Neural cell (in vitro differentiated cells): ENCODE data around the gene LCP2.

Source experiments
- CTCF ChIP-seq: fragments of 450-650 bp; IDR thresholded peaks from 2 replicates; pipeline ENCODE4 v1.5.1; 2014; ENCODE audit warnings: antibody characterized with exemption, mild to moderate bottlenecking, moderate library complexity; ENCODE audit not compliant: poor library complexity, severe bottlenecking
- EP300 ChIP-seq: fragments of 450-650 bp; conservative IDR thresholded peaks from 2 replicates; pipeline ENCODE4 v1.6.1; 2014; ENCODE audit warnings: antibody characterized with exemption, mild to moderate bottlenecking, moderate library complexity; ENCODE audit not compliant: poor library complexity, severe bottlenecking
- EZH2 ChIP-seq: fragments of 200-600, 300-800 bp; shearing (Covaris generic), sonication (generic); IDR thresholded peaks from 2 replicates; pipeline ENCODE4 v1.6.1; 2014; ENCODE audit warnings: antibody characterized with exemption, low read length, borderline replicate concordance, mild to moderate bottlenecking; ENCODE audit not compliant: insufficient read depth, poor library complexity, severe bottlenecking
- MXI1 ChIP-seq: fragments of 450-650 bp; conservative IDR thresholded peaks from 2 replicates; pipeline ENCODE4 v1.6.1; 2014; ENCODE audit warnings: antibody characterized with exemption, mild to moderate bottlenecking; ENCODE audit not compliant: poor library complexity, severe bottlenecking
- POLR2AphosphoS5 ChIP-seq: IDR thresholded peaks from 2 replicates; pipeline ENCODE4 v1.6.1; 2012
- RAD21 ChIP-seq: fragments of 450-650 bp; conservative IDR thresholded peaks from 2 replicates; pipeline ENCODE4 v1.6.1; 2014; ENCODE audit warnings: antibody characterized with exemption, mild to moderate bottlenecking, moderate library complexity
- REST ChIP-seq: IDR thresholded peaks from 2 replicates; pipeline ENCODE4 v1.6.1; 2012; ENCODE audit warnings: borderline replicate concordance
- SMC3 ChIP-seq: fragments of 450-650 bp; conservative IDR thresholded peaks from 2 replicates; pipeline ENCODE4 v1.6.1; 2014; ENCODE audit warnings: antibody characterized with exemption, mild to moderate bottlenecking, moderate library complexity; ENCODE audit not compliant: poor library complexity
- TAF1 ChIP-seq: IDR thresholded peaks from 2 replicates; pipeline ENCODE4 v1.6.1; 2012; ENCODE audit warnings: low read depth

DNA sequence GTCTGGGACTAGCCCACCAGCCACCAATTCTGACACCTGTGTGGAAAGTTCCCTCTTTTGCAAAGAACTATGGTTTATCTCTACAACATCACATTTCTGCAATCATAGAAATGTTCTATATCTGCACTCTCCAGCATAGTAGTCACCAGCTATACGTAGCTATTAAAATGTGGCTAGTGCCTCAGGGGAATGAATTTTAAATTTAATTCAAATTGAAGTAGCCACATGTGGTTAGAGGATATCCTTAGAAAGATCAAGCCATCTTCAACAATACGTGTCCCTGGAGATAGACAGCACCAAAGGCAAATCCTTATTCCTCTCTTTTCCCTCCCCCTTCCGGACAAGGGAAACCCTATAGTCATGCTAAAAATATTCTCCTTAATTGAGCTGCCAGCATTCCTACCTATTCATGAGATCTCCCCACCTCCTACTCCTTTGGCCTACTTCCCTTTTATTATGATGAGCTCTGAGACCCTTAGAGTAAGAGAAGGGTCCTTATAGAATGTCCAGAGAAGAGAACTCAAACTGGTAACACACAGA lies 11.1 kb downstream of the LCP2 start:
- no peak for TF ChIP-seq CTCF
- TF ChIP-seq EP300 = no peak
- no peak for TF ChIP-seq REST
- TF ChIP-seq MXI1 = no peak
- no peak for TF ChIP-seq EZH2
- no peak for TF ChIP-seq RAD21
- no peak for TF ChIP-seq TAF1
- TF ChIP-seq SMC3 = no peak
- TF ChIP-seq POLR2AphosphoS5 = no peak
